ENCODE results near the gene SORBS2. TPM values are rescaled to one million over a fixed set of nuclear protein-coding genes. Genes with fewer than 3 reads are reported as not detected.

Gene SORBS2
- total RNA-seq, 2 donors from 2014 or later, result 28.0 to 77.4 TPM

- H3K27ac ChIP-seq, result no peak overlapping the region
- DNase-seq, result no peak
- no peak overlapping the region for H3K9ac ChIP-seq (ENCODE audit: low read depth in 2 of 2, low read length in 2 of 2)
- no peaks in the 10 kb centered on the region for H3K36me3 ChIP-seq
- intact Hi-C loops (cut with DNase I), result no loop called here
- H3K4me1 ChIP-seq, result no peaks in the 10 kb centered on the region
- no peak overlapping the region for H3K4me3 ChIP-seq
- H3K9me3 ChIP-seq, result no peaks in the 10 kb centered on the region
- H3K27me3 ChIP-seq, result no peaks in the 10 kb centered on the region
- no peak for TF ChIP-seq CTCF (IDR thresholded peaks at IDR 0.05)
Measured at GRCh38 chr4:185645403-185645802, 166.6 kb downstream of the SORBS2 start.

GRCh38 chr4:185644408-185644807 is 167.6 kb downstream of the SORBS2 start:
- Histone ChIP-seq H3K4me1 (no peaks in the 10 kb centered on the region), H3K9me3 (no peaks in the 10 kb centered on the region), H3K27ac (no peak overlapping the region), H3K27me3 (no peaks in the 10 kb centered on the region), H3K9ac (ENCODE audit: low read depth in 2 of 2, low read length in 2 of 2) (no peak overlapping the region), H3K4me3 (no peak overlapping the region), H3K36me3 (no peaks in the 10 kb centered on the region)
- intact Hi-C loops (cut with DNase I), result no loop called here
- no peak for TF ChIP-seq CTCF (IDR thresholded peaks at IDR 0.05)
- no peak for DNase-seq

- Histone ChIP-seq H3K27ac (no peak overlapping the region), H3K36me3 (no peaks in the 10 kb centered on the region)
- intact Hi-C loops (cut with DNase I), result no loop called here
Measured at GRCh38 chr4:185642907-185643306, 169.1 kb downstream of the SORBS2 start.

GRCh38 chr4:185640811-185641675 is 171.0 kb downstream of the SORBS2 start:
- no peak for TF ChIP-seq CTCF (IDR thresholded peaks at IDR 0.05)
- no peaks in the 10 kb centered on the region for H3K27me3 ChIP-seq
- no peaks in the 10 kb centered on the region for H3K9me3 ChIP-seq
- no peaks in the 10 kb centered on the region for H3K4me1 ChIP-seq
- no peak overlapping the region for H3K9ac ChIP-seq (ENCODE audit: low read depth in 2 of 2, low read length in 2 of 2)
- no peaks in the 10 kb centered on the region for H3K36me3 ChIP-seq
- intact Hi-C loops (cut with DNase I), result no loop called here
- H3K27ac ChIP-seq, result no peak overlapping the region
- no peak for DNase-seq
- H3K4me3 ChIP-seq, result no peak overlapping the region

More at GRCh38 chr4:185642907-185643306, 169.1 kb downstream of the SORBS2 start:
- Histone ChIP-seq H3K4me1 (no peaks in the 10 kb centered on the region), H3K4me3 (no peak overlapping the region), H3K27me3 (no peaks in the 10 kb centered on the region), H3K9me3 (no peaks in the 10 kb centered on the region), H3K9ac (ENCODE audit: low read depth in 2 of 2, low read length in 2 of 2) (no peak overlapping the region)
- no peak for TF ChIP-seq CTCF (IDR thresholded peaks at IDR 0.05)
- no peak for DNase-seq

GRCh38 chr4:185638548-185639301 is 173.3 kb downstream of the SORBS2 start:
- TF ChIP-seq CTCF (IDR thresholded peaks at IDR 0.05), result no peak
- Histone ChIP-seq H3K9me3 (no peaks in the 10 kb centered on the region), H3K9ac (ENCODE audit: low read depth in 2 of 2, low read length in 2 of 2) (no peak overlapping the region), H3K36me3 (no peaks in the 10 kb centered on the region), H3K4me3 (no peak overlapping the region), H3K27ac (no peak overlapping the region), H3K4me1 (no peaks in the 10 kb centered on the region), H3K27me3 (no peaks in the 10 kb centered on the region)
- no peak for DNase-seq
- intact Hi-C loops (cut with DNase I), result loop anchor here (5.0 kb wide), 2 partner anchors 384 to 399 kb away; no protein-coding TSS in a partner anchor
